IPS DF 6.9 (cell line): ENCODE results near the gene SMPDL3B.

Source experiments
- DNase-seq: peaks from one replicate; pipeline ENCODE4 v3.0.0-alpha.2; 2013; ENCODE audit warnings: low read depth, low spot score
- H3K27ac ChIP-seq: one replicate; pipeline ENCODE4 v1.5.1; 2013; ENCODE audit warnings: low read length, control low read depth
- H3K27me3 ChIP-seq: 2 replicates; pipeline ENCODE4 v1.6.1; 2013; ENCODE audit warnings: mild to moderate bottlenecking, low read length; ENCODE audit not compliant: control insufficient read depth, insufficient read depth
- H3K36me3 ChIP-seq: 2 replicates; pipeline ENCODE4 v1.6.1; 2013; ENCODE audit warnings: low read length; ENCODE audit not compliant: control insufficient read depth, insufficient read depth
- H3K4me1 ChIP-seq: 2 replicates; pipeline ENCODE4 v1.6.1; 2013; ENCODE audit warnings: low read length; ENCODE audit not compliant: control insufficient read depth, insufficient read depth
- H3K4me3 ChIP-seq: 2 replicates; pipeline ENCODE4 v1.5.1; 2013; ENCODE audit warnings: mild to moderate bottlenecking, low read length
- H3K9me3 ChIP-seq: 2 replicates; pipeline ENCODE4 v1.6.1; 2013; ENCODE audit warnings: low read length, inconsistent platforms; ENCODE audit not compliant: control insufficient read depth, insufficient read depth
- WGBS: extraction: QIAGEN DNeasy Blood & Tissue Kit; methylation state at CpG from one replicate; pipeline ENCODE4 v1.1.7; 2013; ENCODE audit warnings: mixed read lengths, missing lambda C conversion rate; ENCODE audit not compliant: insufficient read length, insufficient coverage; 5-methylcytosine and 5-hydroxymethylcytosine counted together

SMPDL3B gene

DNA sequence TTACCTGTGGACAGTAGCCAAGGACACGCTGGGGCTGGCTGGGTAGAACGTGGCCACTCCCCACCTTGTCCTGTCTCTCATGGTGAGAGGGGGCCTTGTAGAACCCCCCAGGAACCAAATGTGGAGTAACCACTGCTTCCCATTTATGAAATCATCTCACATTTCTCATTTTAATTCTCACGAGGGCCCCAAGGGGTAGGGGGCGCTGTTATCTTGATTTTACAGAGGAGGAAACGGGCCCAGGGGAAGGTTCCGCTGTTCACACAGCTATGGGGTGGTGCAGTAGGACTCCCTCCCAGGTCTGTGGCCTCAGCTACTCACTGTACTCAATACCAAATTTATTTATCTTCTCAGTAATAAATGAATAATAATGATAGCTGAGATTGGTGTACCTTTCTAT lies 5.5 kb downstream of the SMPDL3B start:
- Histone ChIP-seq H3K27me3 (no peaks in the 10 kb centered on the region), H3K9me3 (no peaks in the 10 kb centered on the region), H3K27ac (no peak overlapping the region), H3K4me3 (no peak overlapping the region), H3K36me3 (peaks cover 6% of the 10 kb centered on the region), H3K4me1 (peaks cover 5% of the 10 kb centered on the region; the same call in 1 of the 2 replicates)
- DNase-seq, result no peak
- WGBS, result no CpG with 5 or more reads among the region's 6 CpGs

- H3K27me3 ChIP-seq, result no peaks in the 10 kb centered on the region
- peaks cover 5% of the 10 kb centered on the region; the same call in 1 of the 2 replicates for H3K4me1 ChIP-seq
- H3K36me3 ChIP-seq, result peaks cover 10% of the 10 kb centered on the region
- no peaks in the 10 kb centered on the region for H3K9me3 ChIP-seq
- no peak overlapping the region for H3K4me3 ChIP-seq
- no peak for DNase-seq
- H3K27ac ChIP-seq, result no peak overlapping the region
- no CpG with 5 or more reads among the region's 9 CpGs for WGBS
Measured at GRCh38 chr1:27940870-27941560, 6.2 kb downstream of the SMPDL3B start.

- no peak for DNase-seq
- no peak overlapping the region for H3K27ac ChIP-seq
- peaks cover 5% of the 10 kb centered on the region; the same call in 1 of the 2 replicates for H3K4me1 ChIP-seq
- peaks cover 14% of the 10 kb centered on the region for H3K36me3 ChIP-seq
- H3K4me3 ChIP-seq, result no peak overlapping the region
- no peaks in the 10 kb centered on the region for H3K27me3 ChIP-seq
- H3K9me3 ChIP-seq, result no peaks in the 10 kb centered on the region
- no CpG with 5 or more reads among the region's 12 CpGs for WGBS
Measured at GRCh38 chr1:27941671-27942540, 7.1 kb downstream of the SMPDL3B start.

- Histone ChIP-seq H3K9me3 (no peaks in the 10 kb centered on the region), H3K27ac (no peak overlapping the region), H3K4me3 (no peak overlapping the region), H3K4me1 (peaks cover 1% of the 10 kb centered on the region; the same call in 1 of the 2 replicates), H3K36me3 (peaks cover 18% of the 10 kb centered on the region), H3K27me3 (no peaks in the 10 kb centered on the region)
- DNase-seq, result no peak
- WGBS, result no CpG with 5 or more reads among the region's 5 CpGs
Measured at GRCh38 chr1:27945020-27945419, 10.2 kb downstream of the SMPDL3B start.

DNA sequence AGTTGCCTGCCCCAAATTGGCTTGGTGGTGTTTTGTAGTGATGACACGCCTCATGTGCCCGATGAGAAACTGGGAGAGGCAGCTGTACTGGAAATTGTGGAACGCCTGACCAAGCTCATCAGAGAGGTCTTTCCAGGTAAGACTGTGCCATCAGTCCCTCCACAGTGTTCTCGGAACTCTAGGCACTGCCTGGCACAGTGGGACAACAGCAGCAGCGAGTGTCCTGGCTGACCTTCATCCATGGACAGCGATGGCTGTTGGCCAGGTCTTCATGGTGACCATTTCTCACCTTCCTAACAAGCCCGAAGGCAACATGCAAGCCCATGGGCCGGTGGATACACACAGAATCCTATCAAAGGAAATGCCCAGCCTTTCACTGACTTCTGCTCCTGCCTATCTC lies 14.2 kb downstream of the SMPDL3B start:
- Histone ChIP-seq H3K27ac (no peak overlapping the region), H3K4me1 (no peaks in the 10 kb centered on the region), H3K27me3 (no peaks in the 10 kb centered on the region), H3K4me3 (no peak overlapping the region), H3K9me3 (no peaks in the 10 kb centered on the region), H3K36me3 (peaks cover 12% of the 10 kb centered on the region)
- no CpG with 5 or more reads among the region's 8 CpGs for WGBS
- no peak for DNase-seq

DNA sequence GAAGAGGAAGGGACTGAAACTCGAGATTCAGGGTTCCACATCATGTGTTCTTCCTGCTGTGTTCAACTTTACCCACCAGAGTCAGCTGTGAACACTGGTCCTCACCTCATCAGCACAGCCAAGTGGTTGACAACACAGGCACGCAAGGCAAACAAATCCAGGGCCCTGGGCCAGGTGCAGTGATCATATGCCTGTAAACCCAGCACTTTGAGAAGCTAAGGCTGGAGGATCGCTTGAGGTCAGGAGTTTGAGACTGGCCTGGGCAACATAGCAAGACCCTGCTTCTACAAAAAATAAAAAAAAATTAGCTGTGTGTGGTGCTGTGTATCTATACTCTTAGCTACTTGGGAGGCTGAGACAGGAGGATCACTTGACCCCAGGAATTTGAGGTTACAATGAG lies 16.6 kb downstream of the SMPDL3B start:
- no peak overlapping the region for H3K4me3 ChIP-seq
- no peak overlapping the region for H3K27ac ChIP-seq
- peaks cover 16% of the 10 kb centered on the region for H3K36me3 ChIP-seq
- no peaks in the 10 kb centered on the region for H3K27me3 ChIP-seq
- H3K4me1 ChIP-seq, result no peaks in the 10 kb centered on the region
- no peaks in the 10 kb centered on the region for H3K9me3 ChIP-seq
- no peak for DNase-seq
- WGBS, result no CpG with 5 or more reads among the region's 3 CpGs

DNA sequence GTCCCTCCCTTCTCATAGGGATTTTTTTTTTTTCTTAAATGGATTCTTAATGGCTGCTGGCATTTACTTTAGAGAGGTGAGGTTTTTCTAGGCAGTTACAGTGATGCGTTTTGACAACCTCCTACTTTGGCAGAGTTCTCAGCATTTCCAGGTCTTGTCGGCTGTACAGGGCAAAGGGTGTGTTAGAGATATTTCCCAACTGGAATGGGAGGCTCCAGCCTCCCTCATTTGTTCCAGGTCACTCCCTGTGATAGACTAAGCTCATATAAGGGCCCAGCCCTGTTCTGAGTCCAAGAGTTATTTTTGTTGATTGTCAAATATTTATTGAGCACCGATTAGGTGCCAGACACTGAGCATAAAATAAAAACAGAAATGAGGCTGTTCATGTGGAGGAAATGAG lies 17.3 kb downstream of the SMPDL3B start:
- H3K27me3 ChIP-seq, result no peaks in the 10 kb centered on the region
- H3K4me3 ChIP-seq, result no peak overlapping the region
- H3K36me3 ChIP-seq, result peaks cover 14% of the 10 kb centered on the region
- H3K4me1 ChIP-seq, result no peaks in the 10 kb centered on the region
- WGBS, result no CpG with 5 or more reads among the region's 3 CpGs
- DNase-seq, result no peak
- H3K9me3 ChIP-seq, result no peaks in the 10 kb centered on the region
- no peak overlapping the region for H3K27ac ChIP-seq

GRCh38 chr1:27954186-27954585 lies 19.4 kb downstream of the SMPDL3B start:
- peaks cover 15% of the 10 kb centered on the region for H3K36me3 ChIP-seq
- H3K27ac ChIP-seq, result no peak overlapping the region
- H3K27me3 ChIP-seq, result no peaks in the 10 kb centered on the region
- no CpG with 5 or more reads among the region's 10 CpGs for WGBS
- no peak overlapping the region for H3K4me3 ChIP-seq
- H3K4me1 ChIP-seq, result 0 out of 2 replicates have a peak, but pooled peaks cover 2% of the 10 kb centered on the region
- DNase-seq, result no peak
- H3K9me3 ChIP-seq, result no peaks in the 10 kb centered on the region

GRCh38 chr1:27955076-27955475 lies 20.3 kb downstream of the SMPDL3B start:
- WGBS, result no CpG with 5 or more reads among the region's 6 CpGs
- DNase-seq, result no peak
- peaks cover 14% of the 10 kb centered on the region for H3K36me3 ChIP-seq

DNA sequence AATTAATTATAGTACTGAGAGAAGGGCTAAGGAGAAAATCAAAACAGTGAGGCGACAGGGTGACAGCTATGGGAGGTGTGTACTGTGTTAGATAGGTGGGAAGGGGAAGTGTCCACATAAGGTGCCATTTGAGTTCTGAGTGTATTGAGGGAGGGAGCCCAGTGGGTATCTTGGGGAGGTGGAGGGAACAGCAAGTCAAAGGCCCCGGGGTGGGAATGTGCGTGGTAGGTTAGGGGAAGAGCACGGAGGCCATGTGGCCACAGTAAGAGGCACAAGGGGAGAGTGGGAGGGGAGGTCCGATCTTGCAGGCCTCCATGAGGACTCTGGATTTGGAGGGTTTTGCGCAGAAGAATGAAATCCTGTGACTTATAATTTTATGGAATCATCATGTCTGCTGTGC lies 22.0 kb downstream of the SMPDL3B start:
- Histone ChIP-seq H3K9me3 (no peaks in the 10 kb centered on the region), H3K36me3 (peaks cover 14% of the 10 kb centered on the region), H3K4me3 (no peak overlapping the region), H3K27me3 (no peaks in the 10 kb centered on the region), H3K27ac (no peak overlapping the region), H3K4me1 (0 out of 2 replicates have a peak, but pooled peaks cover 5% of the 10 kb centered on the region)
- WGBS, result no CpG with 5 or more reads among the region's 6 CpGs
- DNase-seq, result no peak

More at GRCh38 chr1:27955076-27955475, 20.3 kb downstream of the SMPDL3B start:
- Histone ChIP-seq H3K4me1 (0 out of 2 replicates have a peak, but pooled peaks cover 2% of the 10 kb centered on the region), H3K4me3 (no peak overlapping the region), H3K27ac (no peak overlapping the region), H3K9me3 (no peaks in the 10 kb centered on the region), H3K27me3 (no peaks in the 10 kb centered on the region)
